ENCODE data around the gene KCTD4. TPM values are rescaled to one million over a fixed set of nuclear protein-coding genes. Genes with fewer than 3 reads are reported as not detected.
A peak's percentile ranks its signal among the peaks of the same experiment; 100 is the strongest.

Gene KCTD4
- polyA plus RNA-seq, 1 donor from 2014 or later = not detected

DNA sequence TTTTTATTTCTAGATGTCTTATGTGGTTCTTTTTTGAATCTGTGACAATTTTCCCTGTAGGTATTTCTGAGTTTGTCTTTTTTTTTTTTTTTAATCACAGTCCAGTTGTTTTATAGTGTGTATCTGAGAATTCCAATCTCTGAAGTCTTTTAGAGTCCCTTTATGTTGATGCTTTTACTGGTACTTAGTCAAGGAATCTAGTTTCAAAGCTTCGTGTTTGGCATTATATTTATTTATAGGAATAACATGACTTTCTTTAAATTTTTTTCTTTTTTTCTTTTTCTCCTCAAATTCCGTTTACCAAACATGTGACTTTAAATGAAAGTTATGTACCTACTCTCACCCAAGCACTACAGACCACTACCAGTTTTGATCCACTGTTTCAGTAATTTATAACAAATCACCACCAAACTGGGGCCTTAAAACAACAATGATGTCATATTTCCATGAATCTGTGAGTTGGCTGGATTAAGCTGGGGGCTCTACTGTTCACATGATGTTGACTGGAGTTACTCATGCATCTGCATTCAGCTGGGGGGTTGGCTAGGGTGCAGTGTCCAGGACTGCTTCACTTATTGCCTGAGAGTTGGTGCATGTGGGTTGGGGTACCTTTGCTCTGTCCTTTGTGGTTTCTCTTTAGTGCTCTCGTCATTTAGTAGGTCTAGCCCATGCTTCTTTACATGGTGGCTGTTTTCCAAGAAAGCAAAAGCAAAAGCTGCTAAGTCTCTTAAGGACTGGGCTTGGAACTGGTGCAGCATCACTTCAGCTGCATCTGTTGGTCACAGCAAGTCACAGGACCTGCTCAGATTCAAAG is 22.3 kb downstream of the KCTD4 start:
- Mint-ChIP-seq H3K4me1 (peaks cover 10 to 30% (median 28%) of the 10 kb centered on the region in 3 donors), H3K36me3 (peaks cover 7% of the 10 kb centered on the region), H3K27me3 (no peaks in the 10 kb centered on the region), H3K27ac (peak overlapping the region in 2 of 3 donors; percentile 11 to 57), H3K9me3 (peaks cover 0 to 2% (median 0%) of the 10 kb centered on the region in 3 donors), H3K4me3 (no peak overlapping the region)

DNA sequence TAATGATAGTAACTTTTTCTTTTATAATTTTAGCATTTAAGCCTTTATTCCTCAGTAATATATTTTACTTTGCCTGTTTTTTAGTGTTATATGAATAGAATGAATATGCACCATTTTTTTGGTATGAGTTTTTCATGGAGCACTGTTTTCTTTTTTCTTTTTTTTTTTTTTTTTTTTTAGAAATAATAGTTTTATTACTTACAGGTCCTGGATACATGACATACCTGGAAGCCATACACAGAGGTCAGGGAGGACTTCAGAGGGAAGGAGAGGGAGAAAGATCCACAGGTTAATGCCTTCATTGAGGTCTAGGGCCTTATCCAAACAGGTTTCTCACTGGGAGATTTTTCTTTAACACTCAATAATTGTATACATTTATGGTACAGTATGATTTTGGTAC is 26.4 kb downstream of the KCTD4 start:
- H3K4me3 Mint-ChIP-seq = no peak overlapping the region
- H3K9me3 Mint-ChIP-seq = peaks cover 0 to 2% (median 0%) of the 10 kb centered on the region in 3 donors
- peaks cover 0 to 22% (median 12%) of the 10 kb centered on the region in 3 donors for H3K4me1 Mint-ChIP-seq

DNA sequence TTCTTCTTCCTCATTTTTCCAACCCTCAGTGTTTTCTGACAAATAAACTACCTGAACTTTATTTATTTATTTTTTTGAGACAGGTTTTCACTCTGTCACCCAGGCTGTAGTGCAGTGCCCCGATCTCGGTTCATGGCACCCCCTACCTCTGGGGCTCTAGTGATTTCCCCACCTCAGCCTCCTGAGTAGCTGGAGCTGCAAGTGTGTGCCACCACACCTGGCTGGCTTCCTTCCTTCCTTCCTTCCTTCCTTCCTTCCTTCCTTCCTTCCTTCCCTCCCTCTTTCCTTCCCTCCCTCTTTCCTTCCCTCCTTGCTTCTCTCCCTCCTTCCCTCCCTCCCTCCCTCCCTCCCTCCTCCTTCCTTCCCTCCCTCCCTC is 32.3 kb downstream of the KCTD4 start:
- H3K27me3 Mint-ChIP-seq = no peaks in the 10 kb centered on the region
- no peak overlapping the region for H3K4me3 Mint-ChIP-seq
- no peak overlapping the region for H3K27ac Mint-ChIP-seq
- H3K4me1 Mint-ChIP-seq = peaks cover 2 to 8% (median 2%) of the 10 kb centered on the region in 3 donors
- no peaks in the 10 kb centered on the region for H3K9me3 Mint-ChIP-seq
- peaks cover 13% of the 10 kb centered on the region for H3K36me3 Mint-ChIP-seq

More for the DNA sequence above, 26.4 kb downstream of the KCTD4 start:
- H3K36me3 Mint-ChIP-seq = peaks cover 5% of the 10 kb centered on the region
- no peak overlapping the region for H3K27ac Mint-ChIP-seq
- no peaks in the 10 kb centered on the region for H3K27me3 Mint-ChIP-seq

DNA sequence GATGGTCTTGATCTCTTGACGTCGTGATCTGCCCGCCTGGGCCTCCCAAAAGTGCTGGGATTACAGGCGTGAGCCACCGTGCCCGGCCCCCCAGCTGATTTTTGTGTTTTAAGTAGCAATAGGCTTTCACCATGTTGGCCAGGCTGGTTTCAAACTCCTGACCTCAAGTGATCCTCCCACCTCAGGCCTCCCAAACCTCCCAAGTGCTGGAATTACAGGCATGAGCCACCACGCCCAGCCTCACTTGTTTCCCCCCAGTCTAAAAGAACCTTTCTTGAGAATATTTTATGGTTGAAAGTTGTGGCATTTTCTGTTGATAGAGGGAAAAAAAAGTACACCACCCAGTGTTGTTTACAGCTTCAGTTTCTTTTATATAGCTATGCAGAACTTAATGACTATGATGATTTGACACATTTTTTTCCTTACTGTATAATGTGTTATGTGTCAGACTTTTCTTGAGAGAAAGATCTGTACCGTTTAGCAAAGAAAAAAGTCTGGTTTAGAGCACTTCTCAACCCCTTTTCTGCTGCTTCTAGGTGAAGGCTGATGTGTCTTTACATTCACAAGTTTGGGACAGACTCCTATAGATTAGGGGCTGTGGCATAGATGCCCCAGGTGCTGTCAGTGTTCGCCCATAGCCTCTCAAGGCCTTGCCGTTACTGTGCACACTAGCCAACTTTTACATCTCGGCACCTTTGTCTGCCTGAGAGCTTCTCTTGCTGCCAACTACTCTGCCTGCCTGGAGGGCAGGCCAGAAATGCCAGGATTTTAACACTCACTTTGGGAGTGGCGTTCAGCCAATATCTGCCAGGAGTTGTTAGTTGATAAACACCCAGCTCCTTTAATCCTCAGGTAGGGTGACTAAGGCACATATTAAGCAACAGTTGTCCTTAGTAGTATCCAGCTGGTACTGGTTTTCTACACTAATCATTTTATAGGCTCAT is 33.0 kb downstream of the KCTD4 start:
- Mint-ChIP-seq H3K9me3 (no peaks in the 10 kb centered on the region), H3K27me3 (no peaks in the 10 kb centered on the region), H3K27ac (no peak overlapping the region), H3K36me3 (peaks cover 12% of the 10 kb centered on the region), H3K4me1 (peaks cover 2 to 8% (median 2%) of the 10 kb centered on the region in 3 donors), H3K4me3 (no peak overlapping the region)

DNA sequence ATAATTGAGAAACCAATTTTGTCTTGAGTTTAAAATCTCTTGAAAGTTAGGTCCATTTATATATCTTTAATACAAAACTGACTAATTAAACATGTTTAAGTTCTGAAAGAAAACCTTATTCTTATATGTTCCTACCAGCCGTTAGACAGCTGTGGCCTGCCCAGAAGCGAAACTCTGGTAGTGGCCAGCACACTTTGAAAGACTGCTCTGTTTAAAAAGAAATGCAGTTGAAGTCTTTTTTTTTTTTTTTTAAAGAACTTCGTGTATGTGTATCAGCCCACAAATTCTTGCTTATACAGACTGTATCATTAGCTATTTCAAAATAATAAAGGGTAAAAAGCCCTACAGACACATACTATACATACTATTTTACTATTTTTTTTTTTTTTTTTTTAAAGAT is 34.0 kb downstream of the KCTD4 start:
- H3K36me3 Mint-ChIP-seq = peaks cover 8% of the 10 kb centered on the region
- H3K4me3 Mint-ChIP-seq = no peak overlapping the region
- H3K27me3 Mint-ChIP-seq = no peaks in the 10 kb centered on the region
- H3K4me1 Mint-ChIP-seq = peaks cover 2 to 12% (median 2%) of the 10 kb centered on the region in 3 donors
- no peaks in the 10 kb centered on the region for H3K9me3 Mint-ChIP-seq
- H3K27ac Mint-ChIP-seq = no peak overlapping the region

DNA sequence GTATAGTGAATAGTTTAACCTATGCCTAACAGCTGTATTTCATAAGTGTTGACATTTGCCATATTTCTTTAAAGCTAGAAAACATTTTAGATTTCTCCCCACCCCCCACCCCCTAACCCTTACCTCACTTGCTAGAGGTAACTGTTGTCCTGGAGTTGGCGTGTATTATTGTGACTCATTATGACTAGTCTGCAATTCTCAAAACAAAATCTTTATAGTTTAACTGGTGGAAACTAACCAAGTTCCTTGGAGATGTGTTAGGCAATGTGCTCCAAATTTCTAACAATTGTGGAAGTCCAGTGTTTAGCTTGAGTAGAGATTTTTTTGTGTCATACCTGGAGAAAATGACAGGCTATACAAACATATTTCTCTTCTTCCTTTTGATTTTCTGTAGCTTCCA is 38.0 kb downstream of the KCTD4 start:
- Mint-ChIP-seq H3K36me3 (peaks cover 14% of the 10 kb centered on the region), H3K4me3 (no peak overlapping the region), H3K27me3 (no peaks in the 10 kb centered on the region), H3K9me3 (peaks cover 0 to 4% (median 0%) of the 10 kb centered on the region in 3 donors), H3K4me1 (peaks cover 0 to 8% (median 2%) of the 10 kb centered on the region in 3 donors), H3K27ac (no peak overlapping the region)

DNA sequence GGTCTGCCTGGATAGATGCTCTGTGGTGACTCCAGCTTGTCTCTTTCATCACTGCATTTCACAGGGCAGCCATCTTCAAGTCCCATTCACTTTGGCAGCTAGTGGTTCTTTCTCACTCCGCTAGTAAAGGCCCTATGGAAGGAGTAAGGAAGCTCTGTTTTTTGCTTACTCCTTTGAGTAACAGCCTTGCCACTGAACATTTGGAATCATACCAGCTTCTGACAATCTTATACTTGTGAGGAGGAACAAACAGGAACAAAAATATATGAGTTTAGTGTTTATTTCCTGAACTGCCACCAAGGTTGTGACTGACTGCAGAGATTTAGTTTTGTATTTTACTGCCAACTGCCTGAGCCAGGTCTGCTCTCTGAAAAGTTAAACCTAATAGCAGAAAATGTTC is 38.7 kb downstream of the KCTD4 start:
- no peaks in the 10 kb centered on the region for H3K27me3 Mint-ChIP-seq

DNA sequence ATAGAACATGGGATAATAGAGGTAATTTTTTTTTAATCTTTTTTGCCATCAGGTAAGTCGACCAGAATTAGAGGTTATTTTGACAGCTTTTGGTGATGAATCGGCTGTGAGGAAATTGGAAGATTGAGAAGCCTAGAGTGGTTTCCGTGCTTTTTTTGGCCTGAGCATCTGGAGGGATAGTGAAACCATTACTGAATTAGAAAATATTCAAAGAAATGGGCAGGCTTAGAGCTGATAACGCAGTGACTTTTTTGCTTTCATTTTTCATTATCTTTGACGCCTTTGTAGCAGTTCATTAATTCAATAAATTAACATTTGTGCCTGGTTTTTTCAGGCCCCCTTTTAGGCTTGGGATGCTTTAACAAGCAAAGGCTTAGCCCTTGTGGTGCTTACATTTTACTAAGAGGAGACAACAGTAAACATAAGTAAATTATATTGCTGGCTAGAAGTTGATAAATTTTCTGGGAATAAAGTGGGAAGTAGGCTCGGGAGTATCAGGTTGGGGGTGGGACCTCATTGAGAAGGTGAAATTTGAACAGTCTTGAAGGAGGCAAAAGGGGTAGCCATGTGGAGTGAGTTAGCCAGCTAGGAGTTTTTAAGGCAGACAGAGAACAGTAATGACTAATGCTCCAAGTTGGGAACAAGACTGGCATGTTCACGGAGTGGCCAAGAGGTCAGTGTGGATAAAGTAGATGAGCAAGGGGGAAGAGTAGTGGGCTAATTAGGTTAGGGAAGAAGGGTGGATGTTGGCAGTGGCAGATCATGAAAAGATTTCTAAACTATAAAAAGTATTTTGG is 44.1 kb downstream of the KCTD4 start:
- Mint-ChIP-seq H3K27ac (peak overlapping the region in 1 of 3 donors; percentile 76), H3K9me3 (peaks cover 0 to 5% (median 3%) of the 10 kb centered on the region in 3 donors), H3K27me3 (no peaks in the 10 kb centered on the region), H3K4me1 (peaks cover 4 to 18% (median 7%) of the 10 kb centered on the region in 3 donors), H3K4me3 (no peak overlapping the region), H3K36me3 (peaks cover 30% of the 10 kb centered on the region)

More for the DNA sequence above, 38.7 kb downstream of the KCTD4 start:
- H3K27ac Mint-ChIP-seq = no peak overlapping the region
- H3K4me1 Mint-ChIP-seq = peaks cover 0 to 8% (median 2%) of the 10 kb centered on the region in 3 donors
- peaks cover 15% of the 10 kb centered on the region for H3K36me3 Mint-ChIP-seq
- no peak overlapping the region for H3K4me3 Mint-ChIP-seq
- peaks cover 0 to 5% (median 0%) of the 10 kb centered on the region in 3 donors for H3K9me3 Mint-ChIP-seq

DNA sequence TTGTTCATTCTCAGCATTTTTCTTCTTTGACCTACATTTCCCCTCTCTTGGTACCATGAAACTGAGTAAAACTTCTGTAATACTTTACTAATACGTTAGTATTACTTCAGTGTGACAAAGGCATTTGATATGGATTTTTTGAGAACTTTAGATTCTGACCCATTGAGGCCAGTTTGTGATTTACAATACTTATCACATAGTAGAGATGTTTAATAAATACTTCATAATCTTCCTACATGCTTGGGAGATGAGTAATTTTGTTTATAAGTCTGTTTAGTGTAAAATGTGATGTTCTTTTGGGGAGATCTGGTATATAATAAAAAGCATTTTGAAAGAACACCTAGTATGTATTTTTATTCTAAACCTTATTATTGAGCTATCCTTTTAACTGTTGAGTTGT is 50.9 kb downstream of the KCTD4 start:
- H3K4me3 Mint-ChIP-seq = no peak overlapping the region
- no peak overlapping the region for H3K27ac Mint-ChIP-seq

DNA sequence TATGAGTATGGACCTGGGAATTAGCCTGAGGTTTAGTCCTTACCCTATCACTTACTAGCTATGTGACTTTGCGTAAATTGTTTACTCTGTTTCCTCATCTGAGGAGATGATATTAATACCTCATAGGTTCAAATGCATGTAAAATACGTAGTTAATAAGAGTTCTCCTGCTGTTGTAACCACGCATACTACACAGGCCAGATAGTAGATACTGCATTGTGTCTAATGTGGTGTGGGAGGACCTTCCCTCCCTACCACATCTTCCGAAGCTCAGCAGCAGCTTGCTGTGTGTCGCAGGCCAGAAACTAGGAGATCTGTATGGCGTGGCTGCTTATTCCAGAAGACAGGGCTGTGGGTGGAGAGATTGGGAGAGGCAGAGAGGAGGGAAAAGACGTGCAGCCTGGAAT is 57.5 kb downstream of the KCTD4 start:
- H3K27me3 Mint-ChIP-seq = no peaks in the 10 kb centered on the region
- H3K9me3 Mint-ChIP-seq = no peaks in the 10 kb centered on the region
- peaks cover 15% of the 10 kb centered on the region for H3K36me3 Mint-ChIP-seq
- peaks cover 6 to 21% (median 18%) of the 10 kb centered on the region in 3 donors for H3K4me1 Mint-ChIP-seq
- peak overlapping the region in 1 of 3 donors; percentile 7 for H3K27ac Mint-ChIP-seq
- H3K4me3 Mint-ChIP-seq = no peak overlapping the region

More for the DNA sequence above, 50.9 kb downstream of the KCTD4 start:
- no peaks in the 10 kb centered on the region for H3K27me3 Mint-ChIP-seq
- H3K4me1 Mint-ChIP-seq = peaks cover 4 to 11% (median 8%) of the 10 kb centered on the region in 3 donors
- peaks cover 23% of the 10 kb centered on the region for H3K36me3 Mint-ChIP-seq
- H3K9me3 Mint-ChIP-seq = no peaks in the 10 kb centered on the region

Other genes starting within 250 kb of the KCTD4 start
- 6.3 TPM for gene NUFIP1, start 211.6 kb downstream of the KCTD4 start, polyA plus RNA-seq
- 21.7 TPM for gene GPALPP1, start 211.5 kb downstream of the KCTD4 start, polyA plus RNA-seq
- 12.0 TPM for gene GTF2F2, start 80.5 kb downstream of the KCTD4 start, polyA plus RNA-seq
- 2,561 TPM for gene TPT1, start 140.1 kb upstream of the KCTD4 start, polyA plus RNA-seq
- 1.9 TPM for gene SLC25A30, start 217.3 kb upstream of the KCTD4 start, polyA plus RNA-seq